ENCODE data around the gene ATXN2. TPM values are rescaled to one million over a fixed set of nuclear protein-coding genes. Genes with fewer than 3 reads are reported as not detected.

The ATXN2 gene
- total and polyA plus RNA-seq, 2 of the 4 experiments (the other 2 are of a cell fraction), result 12.4 to 66.5 TPM

DNA sequence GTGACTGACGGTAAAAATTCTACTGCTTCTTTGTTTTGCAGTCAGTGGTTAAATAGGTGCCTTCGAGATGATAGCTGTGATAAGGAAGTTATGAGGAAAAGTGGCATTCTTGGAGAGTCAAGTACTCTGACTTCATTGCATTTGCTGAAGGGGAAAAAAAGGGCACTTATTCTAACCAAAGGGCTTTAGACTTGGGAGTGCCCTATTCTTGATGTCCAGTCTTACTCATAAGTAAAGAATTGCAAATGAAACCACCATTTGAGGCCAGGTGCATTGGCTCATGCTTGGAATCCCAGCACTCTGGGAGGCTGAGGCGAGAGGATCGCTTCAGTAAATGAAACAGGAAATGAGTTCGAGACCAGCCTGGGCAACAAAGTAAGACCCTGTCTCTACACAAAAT, 46.3 kb upstream of the ATXN2 start:
- H2BK15ac ChIP-seq (ENCODE audit: low read depth, low read length), result no peak overlapping the region
- no peak overlapping the region for H4K91ac ChIP-seq (ENCODE audit: insufficient read depth, low read depth, low read length)
- TF ChIP-seq, protein P1, sequence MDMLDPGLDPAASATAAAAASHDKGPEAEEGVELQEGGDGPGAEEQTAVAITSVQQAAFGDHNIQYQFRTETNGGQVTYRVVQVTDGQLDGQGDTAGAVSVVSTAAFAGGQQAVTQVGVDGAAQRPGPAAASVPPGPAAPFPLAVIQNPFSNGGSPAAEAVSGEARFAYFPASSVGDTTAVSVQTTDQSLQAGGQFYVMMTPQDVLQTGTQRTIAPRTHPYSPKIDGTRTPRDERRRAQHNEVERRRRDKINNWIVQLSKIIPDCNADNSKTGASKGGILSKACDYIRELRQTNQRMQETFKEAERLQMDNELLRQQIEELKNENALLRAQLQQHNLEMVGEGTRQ (IDR thresholded peaks at IDR 0.05; ENCODE audit: low read depth, low read length), result no peak
- TF ChIP-seq MAFK (IDR thresholded peaks at IDR 0.05; ENCODE audit: low read depth, low read length), result no peak
- TF ChIP-seq CEBPB (IDR thresholded peaks at IDR 0.05; ENCODE audit: low read depth, low read length), result no peak
- no peak for TF ChIP-seq RFX5 (IDR thresholded peaks at IDR 0.05; ENCODE audit: low read depth, low read length)
- no peak for TF ChIP-seq NFE2L2 (IDR thresholded peaks at IDR 0.05; ENCODE audit: low read depth, low read length)
- TF ChIP-seq RCOR1 (IDR thresholded peaks at IDR 0.05; ENCODE audit: insufficient replicate concordance, low read length), result no peak
- TF ChIP-seq BHLHE40 (IDR thresholded peaks at IDR 0.05; ENCODE audit: low read depth, low read length), result no peak
- no peak for TF ChIP-seq POLR2A (IDR thresholded peaks at IDR 0.05; ENCODE audit: low read depth, low read length)
- no peak for TF ChIP-seq MAZ (IDR thresholded peaks at IDR 0.05; ENCODE audit: borderline replicate concordance, low read depth, low read length)
- TF ChIP-seq, protein P2, sequence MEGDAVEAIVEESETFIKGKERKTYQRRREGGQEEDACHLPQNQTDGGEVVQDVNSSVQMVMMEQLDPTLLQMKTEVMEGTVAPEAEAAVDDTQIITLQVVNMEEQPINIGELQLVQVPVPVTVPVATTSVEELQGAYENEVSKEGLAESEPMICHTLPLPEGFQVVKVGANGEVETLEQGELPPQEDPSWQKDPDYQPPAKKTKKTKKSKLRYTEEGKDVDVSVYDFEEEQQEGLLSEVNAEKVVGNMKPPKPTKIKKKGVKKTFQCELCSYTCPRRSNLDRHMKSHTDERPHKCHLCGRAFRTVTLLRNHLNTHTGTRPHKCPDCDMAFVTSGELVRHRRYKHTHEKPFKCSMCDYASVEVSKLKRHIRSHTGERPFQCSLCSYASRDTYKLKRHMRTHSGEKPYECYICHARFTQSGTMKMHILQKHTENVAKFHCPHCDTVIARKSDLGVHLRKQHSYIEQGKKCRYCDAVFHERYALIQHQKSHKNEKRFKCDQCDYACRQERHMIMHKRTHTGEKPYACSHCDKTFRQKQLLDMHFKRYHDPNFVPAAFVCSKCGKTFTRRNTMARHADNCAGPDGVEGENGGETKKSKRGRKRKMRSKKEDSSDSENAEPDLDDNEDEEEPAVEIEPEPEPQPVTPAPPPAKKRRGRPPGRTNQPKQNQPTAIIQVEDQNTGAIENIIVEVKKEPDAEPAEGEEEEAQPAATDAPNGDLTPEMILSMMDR (conservative IDR thresholded peaks at IDR 0.05; ENCODE audit: low read depth, low read length), result no peak
- no peak for TF ChIP-seq RAD21 (IDR thresholded peaks at IDR 0.05; ENCODE audit: low read length)
- TF ChIP-seq FOS (IDR thresholded peaks at IDR 0.05; ENCODE audit: low read depth, low read length), result no peak
- TF ChIP-seq, protein P3, sequence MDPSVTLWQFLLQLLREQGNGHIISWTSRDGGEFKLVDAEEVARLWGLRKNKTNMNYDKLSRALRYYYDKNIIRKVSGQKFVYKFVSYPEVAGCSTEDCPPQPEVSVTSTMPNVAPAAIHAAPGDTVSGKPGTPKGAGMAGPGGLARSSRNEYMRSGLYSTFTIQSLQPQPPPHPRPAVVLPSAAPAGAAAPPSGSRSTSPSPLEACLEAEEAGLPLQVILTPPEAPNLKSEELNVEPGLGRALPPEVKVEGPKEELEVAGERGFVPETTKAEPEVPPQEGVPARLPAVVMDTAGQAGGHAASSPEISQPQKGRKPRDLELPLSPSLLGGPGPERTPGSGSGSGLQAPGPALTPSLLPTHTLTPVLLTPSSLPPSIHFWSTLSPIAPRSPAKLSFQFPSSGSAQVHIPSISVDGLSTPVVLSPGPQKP (IDR thresholded peaks at IDR 0.05; ENCODE audit: borderline replicate concordance, low read depth, low read length), result no peak
- no peak for TF ChIP-seq SMC3 (IDR thresholded peaks at IDR 0.05; ENCODE audit: low read depth, low read length)
- no peak for TF ChIP-seq CHD1 (IDR thresholded peaks at IDR 0.05; ENCODE audit: low read depth, low read length)
- no peak for TF ChIP-seq MXI1 (IDR thresholded peaks at IDR 0.05; ENCODE audit: borderline replicate concordance, low read depth, low read length)
- peaks cover 28% of the 10 kb centered on the region; the same call in 1 of the 2 replicates for H4K20me1 ChIP-seq (ENCODE audit: insufficient read depth, low read length)
- H4K8ac ChIP-seq (ENCODE audit: low read depth in 2 of 2, low read length in 2 of 2), result no peak overlapping the region
- no peaks in the 10 kb centered on the region for H3K9me3 ChIP-seq (ENCODE audit: control insufficient read depth, insufficient read depth, low read length)
- in situ Hi-C loops (cut with MboI; ENCODE audit: low sequenced_read_pairs) (no loop called here), dilution Hi-C loops (cut with HindIII; ENCODE audit: low sequenced_read_pairs, unreplicated experiment) (no loop called here), intact Hi-C loops (cut with micrococcal nuclease) (no loop called here)
- H3K36me3 ChIP-seq (ENCODE audit: control insufficient read depth, insufficient read depth, low read length), result peaks cover 29% of the 10 kb centered on the region
- H3K27me3 ChIP-seq (ENCODE audit: control insufficient read depth, insufficient read depth, low read length), result no peaks in the 10 kb centered on the region
- H3K4ac ChIP-seq (ENCODE audit: low read depth, low read length), result no peak overlapping the region
- no peak overlapping the region for H3K27ac ChIP-seq (ENCODE audit: insufficient read depth, low read length)
- DNase-seq (peak; percentile 71), ATAC-seq (ENCODE audit: low read depth) (no peak)
- WGBS, 2 experiments (ENCODE audit: extremely low coverage in 2 of 2, insufficient read length in 1 of 2), result 94% methylated on average over 3 of the region's 5 CpGs; no CpG with 5 or more reads in 1 of the 2 experiments
- no peak overlapping the region for H2AFZ ChIP-seq (replicated peaks; ENCODE audit: low read length, poor library complexity)
- no peak overlapping the region for H3K23ac ChIP-seq (ENCODE audit: low read depth, low read length)
- H3K14ac ChIP-seq (replicated peaks; ENCODE audit: low read depth, low read length), result no peak overlapping the region
- no peak overlapping the region for H2BK5ac ChIP-seq (ENCODE audit: low read depth, low read length, poor library complexity, severe bottlenecking)
- no peak overlapping the region for H3K18ac ChIP-seq (ENCODE audit: low read depth, low read length)
- H3K4me2 ChIP-seq (ENCODE audit: low read depth, low read length), result no peak overlapping the region
- POLR2A ChIA-PET (ENCODE audit: unreplicated experiment), result no interaction called here
- H3K56ac ChIP-seq (ENCODE audit: extremely low read depth, insufficient read depth, low read length), result no peak overlapping the region
- H3K4me3 ChIP-seq (ENCODE audit: insufficient read depth, low read depth, low read length), result no peak overlapping the region
- CTCF ChIA-PET, result no interaction called here
- H3K9ac ChIP-seq (ENCODE audit: low read depth, low read length), result no peak overlapping the region
- H2BK120ac ChIP-seq (ENCODE audit: low read depth, low read length), result no peak overlapping the region
- peaks cover 21% of the 10 kb centered on the region for H3K9me1 ChIP-seq (ENCODE audit: insufficient read depth, low read length)
- H2BK20ac ChIP-seq (ENCODE audit: low read depth, low read length), result no peak overlapping the region
- H2AK9ac ChIP-seq (replicated peaks; ENCODE audit: low read depth, low read length, poor library complexity), result no peak overlapping the region
- H4K5ac ChIP-seq (ENCODE audit: low read depth, low read length), result no peak overlapping the region
- H2AK5ac ChIP-seq (ENCODE audit: low read depth, low read length), result no peak overlapping the region
- peaks cover 16% of the 10 kb centered on the region for H3K4me1 ChIP-seq (ENCODE audit: control insufficient read depth, insufficient read depth, low read length)
- H3K79me1 ChIP-seq (ENCODE audit: low read depth in 1 of 2, low read length in 2 of 2), result peaks cover 6 to 55% of the 10 kb centered on the region in 2 experiments; a peak in 3 of 4 replicates
- BruUV-seq (replicated peaks), result no TSS peak
